ENCODE data around the gene PCDHGB6.
"Not testable (repeated sequence)": the region's sequence is repeated elsewhere in the genome, so short reads cannot be mapped to it uniquely, and the experiment has no call there.

The PCDHGB6 gene

GRCh38 chr5:141369994-141370848 is 37.6 kb upstream of the PCDHGB6 start, which contains the start of gene PCDHGB3:
TSS of gene PCDHGB3 (plus strand) at chr5:141370242. CDS start at chr5:141370395, 153 bp downstream.
- TF ChIP-seq ZFX (IDR thresholded peaks at IDR 0.05) (no peak), CTCF (conservative IDR thresholded peaks at IDR 0.05) (peak; percentile 58)
- no peak within 1 kb of the TSS for H3K27ac ChIP-seq

- H3K27ac ChIP-seq, result no peak overlapping the region
- TF ChIP-seq CTCF (conservative IDR thresholded peaks at IDR 0.05) (no peak), ZFX (IDR thresholded peaks at IDR 0.05) (no peak)
These were observed 36.0 kb upstream of the PCDHGB6 start for GRCh38 chr5:141371572-141372475.

- no peak for TF ChIP-seq ZFX (IDR thresholded peaks at IDR 0.05)
- TF ChIP-seq CTCF (conservative IDR thresholded peaks at IDR 0.05), result peak; percentile 75
- H3K27ac ChIP-seq, result no peak within 1 kb of the TSS
These were observed 34.0 kb upstream of the PCDHGB6 start, which contains the start of gene PCDHGA6 for GRCh38 chr5:141373673-141374317. TSS of gene PCDHGA6 (plus strand) at chr5:141373891. CDS start at chr5:141374084, 193 bp downstream.

GRCh38 chr5:141374627-141375026 is 33.2 kb upstream of the PCDHGB6 start:
- no peak overlapping the region for H3K27ac ChIP-seq
- TF ChIP-seq CTCF (conservative IDR thresholded peaks at IDR 0.05) (no peak), ZFX (IDR thresholded peaks at IDR 0.05) (no peak)

GRCh38 chr5:141375444-141376155 is 32.2 kb upstream of the PCDHGB6 start:
- TF ChIP-seq CTCF (conservative IDR thresholded peaks at IDR 0.05), result peak; percentile 41
- not testable (repeated sequence) for H3K27ac ChIP-seq

- TF ChIP-seq CTCF (conservative IDR thresholded peaks at IDR 0.05) (peak; percentile 74), ZFX (IDR thresholded peaks at IDR 0.05) (no peak)
- H3K27ac ChIP-seq, result no peak within 1 kb of the TSS
These were observed 25.1 kb upstream of the PCDHGB6 start, which contains the start of gene PCDHGA7 for GRCh38 chr5:141382469-141383294. TSS of gene PCDHGA7 (plus strand) at chr5:141382742. CDS start at chr5:141382900, 158 bp downstream.

Measured in C4-2B (cell line).